Effector CD4-positive, alpha-beta T cell (primary cell): ENCODE measurements around the gene TRIM10.
"Not testable (repeated sequence)": the region's sequence is repeated elsewhere in the genome, so short reads cannot be mapped to it uniquely, and the experiment has no call there.

Experiments
- DNase-seq: peaks from one replicate; pipeline ENCODE4 v3.0.0-alpha.2; 2020

Gene TRIM10

DNA sequence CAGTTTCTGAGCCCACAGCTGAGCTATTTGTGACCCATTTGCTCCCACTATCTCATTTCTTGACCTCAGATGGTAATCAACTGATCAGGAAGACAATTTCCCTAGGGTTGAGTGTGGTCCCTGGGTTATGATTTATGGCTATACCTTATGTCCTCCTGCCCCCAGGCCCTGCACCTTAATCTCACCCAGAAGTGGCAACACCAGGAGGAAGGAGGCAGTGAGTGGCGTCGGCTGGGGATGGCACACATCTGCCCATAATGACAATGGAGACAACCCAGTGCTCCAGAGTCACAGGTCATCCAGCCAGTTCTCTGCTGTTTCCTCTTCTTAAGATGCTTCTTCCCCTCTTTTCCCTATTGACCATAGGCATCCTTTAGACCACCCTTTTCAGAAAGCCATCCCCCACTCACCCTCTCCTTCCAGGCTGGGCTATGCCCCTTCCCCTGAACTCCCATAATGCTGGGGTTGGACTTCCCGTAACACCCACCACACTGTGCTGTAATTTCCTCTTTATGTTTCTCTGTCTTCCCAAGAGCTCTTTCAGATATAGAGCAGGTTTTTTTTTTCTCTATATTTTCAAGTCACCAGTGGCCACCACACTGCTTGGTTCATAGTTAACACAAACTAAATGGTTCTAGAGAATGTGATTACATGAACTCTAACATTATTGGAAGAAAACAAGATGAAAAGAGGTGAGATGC lies 8.0 kb downstream of the TRIM10 start:
- DNase-seq = no peak

DNA sequence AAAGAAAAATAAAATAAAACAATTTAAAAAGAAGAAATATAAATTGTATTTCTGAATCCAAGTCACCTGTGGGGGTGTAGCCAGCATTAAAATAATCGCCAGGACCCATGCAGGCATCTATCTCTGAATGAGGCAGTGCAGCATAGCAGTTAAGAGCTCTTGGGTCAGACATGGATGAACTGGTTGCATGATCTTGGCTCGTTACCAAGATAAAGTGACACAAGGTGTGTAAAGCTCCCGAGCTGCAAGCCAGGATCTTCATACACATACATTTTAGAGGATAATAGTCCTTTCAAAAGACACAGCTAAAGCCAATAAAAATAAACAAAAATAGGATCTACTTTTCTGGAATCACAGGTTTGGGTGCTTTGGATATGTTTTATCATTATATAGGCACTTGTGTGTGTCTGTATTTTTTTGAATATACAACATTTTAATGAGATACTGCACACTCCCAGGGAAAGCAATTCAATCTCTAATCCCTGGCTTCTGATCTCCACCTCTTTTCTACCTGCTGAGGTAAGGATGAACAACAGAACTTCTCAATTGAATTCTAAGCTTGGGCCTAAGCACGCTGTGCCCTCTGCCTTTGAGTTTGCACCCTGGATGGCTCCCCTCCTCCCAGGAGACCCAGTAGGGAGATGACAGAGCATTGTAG lies 8.9 kb downstream of the TRIM10 start:
- no peak for DNase-seq

DNA sequence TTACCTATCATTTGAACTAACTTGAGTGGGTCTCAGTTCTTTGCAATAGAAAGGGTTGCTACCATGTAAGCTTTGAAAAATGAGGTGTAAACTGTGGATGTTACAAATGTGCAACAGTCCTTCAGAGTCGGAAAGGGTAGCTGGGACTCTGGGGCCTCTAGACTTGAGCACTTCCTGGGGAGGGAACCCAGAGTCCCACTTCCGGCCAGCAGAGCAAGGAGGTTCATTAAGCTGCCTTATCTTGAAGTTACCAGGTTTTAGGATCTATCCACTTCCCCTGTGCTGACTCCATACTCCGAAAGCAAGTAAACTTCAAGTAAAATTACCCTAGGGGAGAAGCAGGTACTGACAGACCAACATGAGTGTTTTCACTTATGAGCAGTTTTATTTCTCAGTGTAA lies 9.4 kb downstream of the TRIM10 start:
- no peak for DNase-seq

DNA sequence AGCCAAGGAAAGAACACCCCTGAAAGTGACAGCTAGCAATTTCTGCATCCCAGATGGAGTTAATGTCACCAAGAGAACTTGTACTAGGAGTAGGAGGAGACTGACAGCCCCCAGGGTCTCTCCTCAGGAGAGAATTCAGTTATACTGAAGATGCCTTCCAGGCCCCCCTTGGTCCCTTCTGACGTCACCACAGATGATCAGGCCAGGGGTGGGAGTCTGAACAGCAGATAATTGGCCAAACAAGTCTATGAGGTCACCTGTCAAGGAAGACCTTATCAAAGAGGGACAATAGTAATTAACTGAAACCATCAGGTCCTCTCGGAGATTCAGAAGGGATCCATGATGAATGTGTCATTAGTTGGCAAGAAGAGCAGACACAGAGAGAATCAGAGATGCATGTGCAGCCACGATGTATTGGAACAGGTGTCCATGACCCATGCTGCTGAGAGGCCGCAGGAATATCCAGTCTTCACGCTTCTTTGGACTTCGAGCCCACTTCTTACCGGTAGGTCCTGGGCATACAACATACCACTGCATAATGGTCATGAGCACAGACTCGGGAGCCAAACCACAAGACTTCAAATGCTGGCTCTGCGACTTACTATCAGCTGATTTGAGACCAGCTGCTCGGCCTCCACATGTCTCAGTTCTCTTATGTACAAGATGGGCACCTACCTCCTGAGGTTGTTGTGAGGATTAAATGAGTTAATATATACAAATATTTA lies 10.2 kb downstream of the TRIM10 start:
- DNase-seq = no peak

DNA sequence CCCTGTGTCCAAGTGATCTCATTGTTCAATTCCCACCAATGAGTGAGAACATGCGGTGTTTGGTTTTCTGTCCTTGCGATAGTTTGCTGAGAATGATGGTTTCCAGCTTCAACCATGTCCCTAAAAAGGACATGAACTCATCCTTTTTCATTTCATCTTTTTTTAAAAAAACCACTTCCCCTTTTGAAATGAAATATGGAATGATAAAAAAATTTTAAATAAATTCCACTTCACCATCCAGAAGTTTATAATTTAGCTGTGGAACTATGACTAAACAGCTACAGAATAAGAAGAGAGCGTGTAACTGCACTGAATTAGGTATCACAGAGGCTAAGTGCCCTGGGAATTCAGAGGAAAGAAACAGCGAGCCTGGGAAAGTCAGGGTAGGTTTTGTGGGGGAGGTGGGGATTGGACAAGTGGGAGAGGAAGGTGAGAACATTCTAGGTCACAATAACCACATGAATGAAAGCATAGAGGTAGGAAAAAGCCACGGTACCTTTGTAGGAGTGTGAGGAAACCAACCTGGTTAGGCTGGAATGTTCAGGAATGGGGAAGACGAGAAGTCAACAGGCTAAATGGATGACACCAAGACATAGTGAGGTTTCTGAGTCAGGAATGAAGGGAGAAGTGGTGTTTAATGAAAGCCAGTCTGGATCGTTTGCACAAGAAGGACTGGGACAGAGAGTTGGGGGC lies 11.0 kb downstream of the TRIM10 start:
- no peak for DNase-seq

DNA sequence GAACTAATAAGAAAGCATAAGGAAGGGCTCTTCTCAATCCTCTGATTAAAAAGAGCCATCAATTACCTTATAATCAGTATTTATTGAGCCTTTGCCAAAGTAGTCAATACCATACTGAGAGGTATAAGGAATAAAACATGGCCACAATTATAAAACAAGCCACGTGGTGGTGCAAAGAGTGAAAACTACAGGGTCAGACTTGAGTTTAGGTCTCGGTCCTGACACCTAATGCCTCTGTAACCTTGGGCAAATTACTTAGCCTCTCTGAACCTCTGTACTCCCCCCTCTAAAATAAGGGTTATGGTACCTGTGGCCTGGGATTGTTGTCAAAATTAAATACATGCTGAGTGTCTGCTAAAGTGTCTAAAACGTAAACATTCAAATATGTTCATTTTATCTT lies 11.8 kb downstream of the TRIM10 start:
- DNase-seq = no peak

DNA sequence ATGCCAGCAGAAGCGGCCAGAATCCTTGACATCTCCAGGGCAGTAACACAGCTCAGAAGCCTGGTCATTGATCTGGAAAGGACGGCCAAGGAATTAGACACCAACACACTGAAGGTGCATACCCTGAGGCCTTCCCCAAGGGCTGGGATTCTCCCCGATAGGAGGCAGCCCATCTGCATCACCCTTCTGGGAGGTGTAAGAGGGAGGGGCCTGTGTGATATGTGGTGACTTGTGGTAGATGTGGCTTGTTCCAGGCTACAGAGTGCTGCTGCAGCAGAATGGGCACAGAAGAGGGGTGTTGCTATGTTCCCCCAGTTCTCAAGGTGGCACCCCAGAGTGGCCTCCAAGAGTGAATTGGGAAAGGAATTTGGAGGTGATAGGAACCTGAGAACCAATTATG lies 13.9 kb downstream of the TRIM10 start:
- no peak for DNase-seq

DNA sequence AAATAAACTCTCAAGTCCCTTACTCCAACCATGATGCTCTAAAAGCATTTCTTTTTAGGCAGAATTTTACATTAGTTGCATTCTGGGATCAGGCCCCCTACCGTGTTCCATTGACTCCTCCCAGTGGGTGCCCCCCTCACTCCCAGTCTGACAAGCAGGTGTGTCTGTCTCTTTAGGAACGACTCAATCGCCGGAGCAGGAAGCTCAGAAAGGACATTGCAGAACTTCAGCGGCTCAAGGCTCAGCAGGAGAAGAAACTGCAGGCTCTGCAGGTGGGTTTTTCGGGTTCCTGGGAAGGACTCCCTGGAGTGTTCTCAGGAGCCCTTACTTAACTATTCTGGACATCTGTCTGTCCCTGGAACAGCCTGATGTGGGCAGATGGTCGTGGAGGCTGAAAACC lies 15.2 kb downstream of the TRIM10 start:
- no peak for DNase-seq

DNA sequence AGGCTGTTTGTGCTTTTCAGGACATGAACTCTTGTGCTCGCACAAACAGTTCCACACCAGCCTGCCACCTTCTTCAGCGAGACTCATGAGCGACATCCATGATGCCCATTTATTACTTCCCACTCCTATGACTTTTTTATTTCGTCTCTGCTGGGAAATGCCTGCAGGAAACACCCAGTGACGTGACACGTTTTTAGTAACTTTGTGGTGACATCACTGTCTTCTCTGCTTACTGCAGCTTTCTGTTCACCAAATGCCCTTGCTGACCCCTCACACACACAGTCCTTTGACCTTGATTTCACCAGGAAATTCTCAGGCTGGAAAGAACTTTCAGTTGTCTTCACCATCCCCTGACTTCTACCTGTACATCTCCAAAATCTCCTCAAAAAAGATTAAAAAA lies 16.2 kb downstream of the TRIM10 start:
- no peak for DNase-seq

DNA sequence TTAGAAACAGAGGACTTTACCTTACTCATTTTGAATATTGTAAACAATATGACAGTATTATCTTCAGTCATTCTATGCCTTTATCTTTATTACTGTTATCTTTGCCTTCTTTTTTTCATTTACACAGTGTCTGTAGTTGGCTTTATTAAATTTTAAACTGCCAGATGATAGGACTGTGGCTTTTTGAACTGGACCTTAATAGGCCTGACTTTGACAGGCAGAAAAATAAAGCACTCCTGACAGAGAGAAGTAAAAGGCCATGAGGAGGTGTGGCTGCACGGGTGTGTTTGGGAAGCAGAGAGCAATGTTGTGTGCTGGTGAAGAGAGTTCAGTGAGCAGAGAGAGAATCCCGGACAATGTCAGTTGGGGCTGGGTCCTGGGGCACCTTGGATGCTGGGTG lies 17.2 kb downstream of the TRIM10 start:
- DNase-seq = no peak

DNA sequence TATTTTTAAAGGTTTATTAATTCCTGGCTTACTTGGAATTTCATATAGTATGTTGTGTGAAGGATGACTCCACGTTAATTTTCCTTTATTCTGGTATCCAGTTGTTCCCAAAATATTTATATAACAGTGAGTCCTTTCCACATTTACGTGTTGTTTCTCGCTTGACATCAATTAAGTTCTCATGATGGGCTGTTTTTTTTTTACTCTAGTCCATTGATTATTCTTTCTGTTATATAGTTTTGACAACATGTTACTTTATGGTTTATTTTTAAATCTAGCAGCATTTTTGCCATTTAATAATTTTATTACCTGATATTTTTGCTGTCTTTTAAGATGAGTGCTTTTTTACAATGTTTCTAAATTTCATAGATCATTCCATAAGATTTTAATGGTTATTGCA lies 18.3 kb downstream of the TRIM10 start:
- DNase-seq = no peak

DNA sequence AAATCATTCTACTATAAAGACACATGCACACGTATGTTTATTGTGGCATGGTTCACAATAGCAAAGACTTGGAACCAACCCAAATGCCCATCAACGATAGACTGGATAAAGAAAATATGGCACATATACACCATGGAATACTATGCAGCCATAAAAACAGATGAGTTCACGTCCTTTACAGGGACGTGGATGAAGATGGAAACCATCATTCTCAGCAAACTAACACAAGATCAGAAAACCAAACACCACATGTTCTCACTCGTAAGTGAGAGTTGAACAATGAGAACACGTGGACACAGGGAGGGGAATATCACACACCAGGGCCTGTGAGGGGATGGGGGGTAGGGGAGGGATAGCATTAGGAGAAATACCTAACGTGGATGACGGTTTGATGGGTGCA lies 20.8 kb downstream of the TRIM10 start:
- DNase-seq = not testable (repeated sequence)

DNA sequence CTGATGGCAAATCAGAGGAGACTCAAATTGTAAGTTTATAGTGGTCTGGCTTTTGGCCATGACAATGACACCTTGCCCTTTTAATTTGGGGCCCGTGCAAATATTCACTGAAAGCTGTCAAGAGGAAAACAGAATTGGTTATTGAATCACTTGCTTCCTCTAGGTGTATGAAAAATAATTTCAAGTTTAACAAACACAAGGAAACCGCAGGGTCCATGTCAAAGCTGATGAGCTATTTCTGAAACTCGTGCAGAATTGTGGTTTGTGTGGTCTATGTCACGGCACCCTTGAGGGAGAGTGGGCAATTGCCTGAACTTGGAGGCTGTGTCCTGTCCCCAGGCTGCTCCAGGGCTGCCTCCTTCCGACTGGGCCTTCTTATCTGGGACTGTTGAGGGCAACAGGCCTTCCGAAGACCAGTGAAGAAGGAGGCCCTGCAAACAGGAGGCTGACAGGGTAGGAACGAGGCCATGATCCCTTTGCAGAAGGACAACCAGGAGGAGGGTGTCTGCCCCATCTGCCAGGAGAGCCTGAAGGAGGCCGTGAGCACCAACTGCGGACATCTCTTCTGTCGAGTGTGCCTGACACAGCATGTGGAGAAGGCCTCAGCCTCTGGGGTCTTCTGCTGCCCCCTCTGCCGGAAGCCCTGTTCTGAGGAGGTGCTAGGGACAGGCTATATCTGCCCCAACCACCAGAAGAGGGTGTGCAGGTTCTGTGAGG lies 24.3 kb downstream of the TRIM10 start:
- no peak for DNase-seq

DNA sequence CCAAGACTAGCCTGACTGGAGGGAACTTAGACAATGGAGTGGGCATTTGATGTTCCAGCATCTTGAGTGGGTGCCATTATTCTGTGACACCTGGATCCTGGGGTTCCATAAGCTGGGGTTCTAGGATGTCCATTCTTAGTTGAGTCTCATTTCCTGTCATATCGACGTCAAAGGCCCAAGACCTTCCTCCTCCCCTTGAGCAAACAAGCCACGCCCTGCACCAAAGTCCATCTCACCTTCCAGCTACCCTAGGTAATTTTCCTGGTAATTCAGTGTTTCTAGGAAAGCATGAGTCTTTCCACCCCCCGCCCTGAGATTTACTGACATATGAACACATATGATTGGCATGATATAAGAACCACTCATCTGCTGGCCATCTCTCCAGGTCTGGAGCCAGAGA lies 25.3 kb downstream of the TRIM10 start, which contains the start of gene TRIM40:
TRIM40 (plus strand) TSS at position 384 of the 400 bp plus-strand sequence. CDS start 897 bp downstream, outside the sequence.
- DNase-seq = no peak

DNA sequence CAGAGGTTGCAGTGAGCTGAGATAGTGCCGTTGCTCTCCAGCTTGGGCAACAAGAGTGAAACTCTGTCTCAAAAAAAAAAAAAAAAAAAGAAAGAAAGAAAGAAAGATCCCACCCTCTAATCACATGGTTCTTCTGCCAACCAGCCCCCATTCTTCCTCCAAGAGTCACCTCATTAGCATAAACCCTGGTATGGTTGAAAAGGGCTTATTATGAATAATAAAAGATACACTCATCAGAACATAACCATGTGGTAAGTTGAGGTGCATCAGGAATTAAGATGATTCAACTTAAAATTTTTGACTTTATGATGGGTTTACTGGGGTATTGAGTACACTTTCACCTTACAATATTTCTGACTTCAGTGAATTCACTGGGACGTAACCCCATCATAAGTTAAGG lies 25.9 kb downstream of the TRIM10 start:
- no peak for DNase-seq

DNA sequence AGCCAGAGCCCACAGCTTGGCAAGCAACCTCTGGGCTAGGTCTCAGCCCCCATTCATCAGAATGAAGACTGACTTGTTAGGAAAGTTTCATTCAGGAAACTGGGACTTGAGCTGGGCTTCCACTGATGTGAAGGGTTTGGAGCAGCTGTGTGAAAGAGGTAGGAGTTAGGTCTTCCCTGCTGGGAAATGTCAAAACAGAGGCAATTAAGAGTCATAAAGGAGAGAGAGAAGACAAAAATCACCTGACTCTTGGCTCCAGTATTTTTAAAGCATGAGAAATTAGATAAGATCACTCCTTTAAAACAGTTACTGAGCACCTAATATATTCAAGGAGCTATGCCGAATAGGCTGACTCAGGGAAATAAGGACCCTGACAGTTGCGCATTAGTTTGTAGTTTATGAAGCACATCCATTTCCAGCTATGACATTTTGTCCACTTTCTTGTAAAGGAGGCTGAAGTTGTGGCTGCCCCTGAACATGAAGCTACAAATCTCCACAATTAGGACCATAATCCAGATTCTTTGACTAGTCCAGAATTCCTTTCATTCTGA lies 29.0 kb downstream of the TRIM10 start:
- no peak for DNase-seq

DNA sequence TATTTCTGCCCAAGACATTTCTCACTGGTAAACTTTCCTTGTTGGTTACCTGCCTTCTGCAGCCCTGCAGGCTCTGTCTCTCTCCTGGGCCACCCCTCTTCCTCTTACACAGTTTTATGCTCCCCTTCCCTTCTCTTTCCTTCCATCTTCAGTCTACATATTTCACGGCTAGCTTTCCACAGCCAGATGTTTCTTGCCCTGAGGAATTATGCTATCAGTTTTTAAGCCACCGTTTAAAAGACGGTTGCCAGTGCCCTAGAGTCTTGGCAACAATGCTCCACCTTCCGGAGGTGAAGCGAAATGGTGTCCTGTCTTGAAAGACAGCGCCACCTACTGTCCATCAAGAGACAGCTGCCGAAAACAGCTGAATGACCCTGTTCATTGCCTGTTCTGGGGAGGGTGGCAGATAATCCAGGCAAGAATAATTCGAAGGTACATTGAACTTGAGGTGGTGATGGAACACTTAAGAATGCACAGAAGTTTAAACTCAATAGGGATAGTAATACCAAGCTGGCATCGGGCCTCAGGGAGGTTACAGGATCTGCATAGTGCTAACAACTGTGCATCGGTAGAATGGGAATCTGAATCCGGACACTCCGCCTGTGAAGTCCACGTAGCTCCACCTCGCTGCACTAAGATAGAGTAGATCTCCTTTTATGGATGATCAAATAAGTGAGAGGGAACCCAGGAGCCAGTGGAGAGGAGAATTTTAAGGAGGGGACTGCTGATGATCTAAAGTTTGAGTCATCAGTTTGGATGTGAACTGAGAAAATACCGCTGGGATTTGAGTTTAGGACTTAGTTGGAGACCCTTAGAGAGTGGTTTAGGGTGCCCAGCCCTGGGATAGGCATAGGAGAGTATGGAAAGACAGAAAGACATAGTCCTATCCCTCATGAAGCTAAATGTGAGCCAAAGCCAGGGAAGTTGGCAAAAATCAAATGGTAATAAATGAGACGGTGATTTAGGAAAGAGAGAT lies 29.8 kb downstream of the TRIM10 start:
- DNase-seq = peak; percentile 68

DNA sequence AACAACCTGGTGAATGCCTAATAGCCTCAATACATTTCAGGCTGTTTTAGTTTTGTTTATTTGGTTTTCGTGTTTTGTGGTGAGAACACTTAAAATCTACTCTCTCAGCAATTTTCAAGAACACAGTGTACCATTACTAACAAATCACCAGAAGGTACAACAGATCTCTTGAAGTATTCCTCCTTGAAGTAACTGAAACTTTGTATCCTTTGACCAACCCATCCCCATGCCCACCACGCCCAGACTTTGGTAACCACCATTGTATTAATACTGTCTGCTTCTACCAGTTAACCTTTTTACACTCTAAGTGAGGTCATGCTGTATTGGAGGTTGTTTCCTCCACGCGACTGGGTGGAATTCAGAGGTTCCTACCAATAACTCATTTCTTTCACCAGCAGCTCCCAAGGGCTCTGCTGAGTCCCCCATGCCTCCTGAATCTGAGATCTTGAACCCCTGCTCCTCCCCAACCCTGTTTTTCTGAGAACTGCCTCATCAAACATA lies 30.8 kb downstream of the TRIM10 start:
- DNase-seq = no peak

DNA sequence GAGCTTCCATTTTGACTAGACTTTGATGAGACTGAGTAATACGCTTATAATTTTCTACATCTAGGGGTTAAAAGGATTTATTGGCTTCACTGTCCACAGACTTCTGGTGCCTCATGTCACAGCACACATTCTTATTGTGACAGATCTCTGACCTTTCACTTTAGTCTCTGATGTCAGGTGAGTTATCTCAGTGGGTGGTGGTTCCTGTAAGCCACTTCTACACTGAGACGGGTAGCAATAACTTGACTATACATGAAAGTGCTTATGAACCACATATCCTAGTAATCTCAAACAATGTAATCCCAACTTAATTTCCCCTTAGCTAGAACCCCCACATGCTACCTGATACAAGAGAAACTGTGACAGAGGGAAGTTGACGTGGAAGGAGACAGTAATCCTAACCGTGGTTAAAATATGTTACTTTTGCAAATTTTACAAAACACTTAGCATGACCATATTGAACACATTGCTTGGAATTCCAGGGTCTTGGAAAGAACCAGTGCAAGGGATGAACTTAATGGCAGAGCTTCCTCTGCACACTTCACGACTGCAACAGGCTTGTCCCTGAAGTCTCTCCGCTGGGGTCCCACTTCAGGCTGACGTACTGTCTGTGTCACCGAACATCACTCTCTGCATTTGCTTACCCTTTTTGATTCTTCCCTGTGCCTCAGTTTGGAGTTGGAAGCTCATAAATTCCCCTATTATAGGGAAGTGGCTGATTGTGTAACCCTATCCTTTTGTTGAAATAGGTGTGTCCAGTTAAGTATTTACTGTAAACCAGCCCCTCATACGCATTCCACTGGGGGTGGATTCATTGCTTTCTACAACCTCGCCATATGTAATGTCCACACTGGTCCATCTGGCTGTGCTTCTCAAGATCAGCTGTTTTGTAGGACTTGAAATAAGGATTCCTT lies 31.5 kb downstream of the TRIM10 start:
- DNase-seq = no peak
